Measurements from ENCODE around the gene IL17REL. TPM values are rescaled to one million over a fixed set of nuclear protein-coding genes. Genes with fewer than 3 reads are reported as not detected.

Gene IL17REL
- total RNA-seq, 1 donor from 2014 or later = not detected

- ATAC-seq = no peak
- intact Hi-C loops (cut with DNase I) = no loop called here
- DNase-seq (ENCODE audit: missing footprints) = peak; percentile 18
These were observed 36.0 kb downstream of the IL17REL start for GRCh38 chr22:49976439-49977175.

GRCh38 chr22:49975543-49976389 lies 36.8 kb downstream of the IL17REL start:
- peak; percentile 37 for DNase-seq (ENCODE audit: missing footprints)
- ATAC-seq = no peak
- intact Hi-C loops (cut with DNase I) = no loop called here

GRCh38 chr22:49973018-49973961 lies 39.3 kb downstream of the IL17REL start:
- intact Hi-C loops (cut with DNase I) = loop anchor here (5.0 kb wide), 1 partner anchor 41 kb away; no protein-coding TSS in a partner anchor
- DNase-seq (ENCODE audit: missing footprints) (no peak), ATAC-seq (no peak)

DNA sequence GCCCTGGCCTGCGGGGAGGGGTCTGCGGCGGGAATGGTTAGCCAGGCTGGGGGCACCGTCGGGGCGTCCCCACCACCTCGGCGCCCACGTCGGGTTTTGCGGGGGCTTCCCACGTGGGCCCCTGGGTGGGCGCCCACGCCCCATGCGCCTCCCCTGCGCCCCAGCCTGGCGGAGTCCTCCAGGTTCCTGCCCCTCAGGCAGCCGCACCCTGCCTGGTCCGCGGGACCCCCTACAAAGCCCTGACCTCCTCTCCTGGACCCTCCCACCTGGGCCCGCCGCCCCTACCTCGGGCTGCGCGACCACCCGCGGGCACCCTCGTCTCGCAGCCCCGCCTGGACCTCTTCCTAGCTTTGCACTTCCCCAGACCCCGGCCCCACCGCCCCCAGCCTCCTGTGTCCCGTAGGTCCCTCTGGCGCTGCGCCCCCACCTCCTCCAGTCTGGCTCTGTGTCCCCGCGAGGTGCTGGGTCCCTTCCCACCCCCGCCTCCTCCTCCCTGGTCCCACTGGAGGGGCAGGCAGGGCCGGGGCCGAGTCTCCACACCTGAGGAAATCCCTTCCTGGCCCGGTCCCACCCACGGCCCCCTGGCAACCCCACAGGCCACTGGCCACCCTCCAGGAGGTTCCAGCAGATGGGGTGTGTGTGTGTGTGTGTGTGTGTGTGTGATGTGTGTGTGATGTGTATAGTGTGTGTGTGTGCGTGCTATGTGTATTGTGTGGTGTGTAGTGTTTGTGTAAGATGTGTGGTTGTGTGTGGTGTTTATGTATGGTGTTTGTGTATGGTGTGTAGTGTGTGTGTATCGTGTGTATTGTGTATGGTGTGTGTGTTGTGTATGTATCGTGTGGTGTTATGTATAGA lies 40.2 kb downstream of the IL17REL start:
- DNase-seq (ENCODE audit: missing footprints) (peak; percentile 69), ATAC-seq (no peak)
- intact Hi-C loops (cut with DNase I) = loop anchor here (5.0 kb wide), 1 partner anchor 40 kb away; no protein-coding TSS in a partner anchor

- intact Hi-C loops (cut with DNase I) = loop anchor here (5.0 kb wide), 1 partner anchor 39 kb away; no protein-coding TSS in a partner anchor
- ATAC-seq (peak; percentile 81), DNase-seq (ENCODE audit: missing footprints) (peak; percentile 93)
These were observed 41.1 kb downstream of the IL17REL start for GRCh38 chr22:49971232-49972162.

DNA sequence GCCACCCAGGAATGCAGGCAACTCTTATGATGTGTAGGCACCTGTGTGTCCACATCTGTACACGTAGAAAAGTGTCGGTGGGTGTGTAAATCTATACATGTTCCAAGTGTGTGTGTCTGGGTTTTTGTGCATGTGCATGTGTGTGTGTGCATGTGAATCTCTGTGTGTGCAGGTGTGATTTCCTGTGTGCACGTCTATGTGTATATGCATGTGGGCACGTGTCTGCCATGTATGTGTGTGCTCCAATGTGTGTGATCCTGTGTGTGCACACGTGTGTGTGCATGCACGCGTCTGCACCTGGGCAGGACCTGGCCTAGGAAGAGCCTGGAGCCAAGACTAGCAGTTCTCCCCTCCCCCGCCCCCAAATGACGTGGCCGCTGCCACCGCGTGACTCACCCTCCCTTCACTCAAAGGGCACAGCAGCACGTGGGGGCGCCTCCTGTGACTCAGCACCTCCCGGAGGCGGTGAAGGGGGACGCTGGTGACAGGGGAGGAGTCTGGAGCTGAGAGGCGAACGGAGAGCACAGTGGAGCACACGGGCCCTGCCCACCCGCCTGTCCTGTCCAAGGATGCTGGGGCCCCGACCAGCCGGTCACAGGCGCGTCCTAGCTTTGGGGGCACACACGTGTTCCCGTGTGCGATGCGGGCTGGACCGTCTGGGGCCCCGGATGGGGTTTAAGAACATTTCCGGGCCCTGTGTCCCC lies 41.9 kb downstream of the IL17REL start:
- peak; percentile 96 for DNase-seq (ENCODE audit: missing footprints)
- peak; percentile 89 for ATAC-seq
- intact Hi-C loops (cut with DNase I) = loop anchor here (5.0 kb wide), 1 partner anchor 38 kb away; no protein-coding TSS in a partner anchor

DNA sequence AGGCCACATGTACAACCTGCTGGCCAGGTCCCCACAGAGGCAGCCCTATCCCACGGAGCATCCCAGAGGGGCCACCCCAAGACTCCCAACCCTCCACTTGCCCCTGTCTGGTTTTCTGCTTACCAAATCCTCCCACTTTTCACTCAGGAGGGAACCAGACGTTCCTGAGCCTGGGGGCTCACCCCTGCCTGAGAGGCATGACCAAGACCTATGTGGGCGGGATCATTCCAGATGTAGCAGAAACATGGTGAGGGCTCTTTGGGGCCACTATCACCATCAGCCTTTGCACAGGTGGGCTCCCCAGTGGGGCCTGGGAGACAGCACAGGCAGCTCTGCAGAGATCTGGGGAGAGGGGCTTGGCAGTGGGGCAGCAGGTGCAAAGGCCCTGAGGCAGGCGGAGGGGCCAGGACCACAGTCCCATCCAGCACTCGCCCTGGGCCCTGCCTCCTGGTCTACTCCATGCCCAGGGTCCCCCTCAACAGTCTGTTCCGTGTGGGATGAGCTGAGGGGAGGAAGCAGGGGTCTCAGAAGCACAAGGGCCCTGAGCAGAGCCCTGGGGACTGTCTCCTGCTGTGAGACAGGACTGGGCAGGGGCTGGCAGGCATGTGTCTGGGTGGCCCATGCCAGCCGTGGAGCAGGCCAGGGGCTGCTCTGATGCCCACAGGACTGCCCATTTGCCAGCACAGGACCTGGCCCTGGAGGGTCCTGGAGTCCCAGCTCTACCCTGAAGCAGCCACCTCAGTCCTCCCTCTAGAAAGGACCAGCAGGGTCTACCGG lies 42.6 kb downstream of the IL17REL start:
- no peak for ATAC-seq
- no peak for DNase-seq (ENCODE audit: missing footprints)
- intact Hi-C loops (cut with DNase I) = loop anchor here (5.0 kb wide), 1 partner anchor 38 kb away; no protein-coding TSS in a partner anchor

- DNase-seq (ENCODE audit: missing footprints) (no peak), ATAC-seq (no peak)
- intact Hi-C loops (cut with DNase I) = no loop called here
These were observed 43.5 kb downstream of the IL17REL start for GRCh38 chr22:49968831-49969661.

DNA sequence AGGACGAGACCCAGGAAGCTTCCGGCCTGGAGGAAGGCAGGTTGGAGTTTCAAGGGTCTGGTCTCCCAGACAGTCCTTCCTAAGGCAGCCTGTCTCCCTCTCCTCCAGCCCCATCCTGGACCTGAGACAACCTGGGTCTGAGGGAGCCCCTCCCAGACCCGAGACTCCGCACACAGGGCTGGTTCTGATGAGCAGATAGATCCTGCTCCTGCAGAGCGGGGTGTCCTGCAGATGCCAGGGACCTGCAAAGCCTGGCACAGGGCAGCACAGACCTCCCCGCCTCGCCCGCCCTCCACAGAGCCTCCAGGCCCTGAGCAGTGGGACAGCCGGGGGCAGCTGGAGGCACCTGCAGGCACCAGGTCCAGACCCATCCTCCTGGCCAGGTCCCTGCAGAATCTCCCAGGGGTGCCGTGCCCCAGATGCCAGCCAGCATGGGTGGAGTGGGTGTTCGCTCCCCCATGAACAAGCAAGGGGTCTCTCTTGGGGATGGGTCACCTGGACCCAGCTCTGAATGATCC lies 44.2 kb downstream of the IL17REL start:
- no peak for ATAC-seq
- DNase-seq (ENCODE audit: missing footprints) = no peak
- intact Hi-C loops (cut with DNase I) = no loop called here

DNA sequence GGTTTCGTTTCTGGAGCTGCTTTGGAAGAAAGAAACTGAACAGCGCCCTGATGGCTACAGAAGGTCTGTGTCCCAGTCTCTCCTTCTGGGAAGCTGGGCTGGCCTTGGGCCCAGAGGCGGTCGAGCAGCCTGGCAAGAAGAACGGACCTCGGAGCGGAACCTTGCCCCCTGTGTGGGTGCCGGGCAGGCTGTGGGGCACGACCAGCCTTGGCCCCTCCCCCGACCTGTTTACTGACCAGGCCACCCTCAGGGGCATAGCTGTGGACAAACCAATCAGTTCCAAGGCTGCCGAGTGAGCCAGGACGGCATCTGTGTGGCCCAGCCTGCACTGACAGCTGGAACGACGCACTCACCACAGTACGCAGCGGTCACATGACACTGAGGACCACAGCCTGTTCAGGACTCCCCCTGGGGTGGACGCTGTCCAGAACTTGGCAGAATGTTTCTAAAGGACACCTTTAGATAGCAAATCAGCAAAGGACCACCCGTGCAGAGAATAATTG lies 44.8 kb downstream of the IL17REL start:
- ATAC-seq (no peak), DNase-seq (ENCODE audit: missing footprints) (no peak)
- intact Hi-C loops (cut with DNase I) = no loop called here

GRCh38 chr22:49966774-49967705 lies 45.5 kb downstream of the IL17REL start:
- intact Hi-C loops (cut with DNase I) = no loop called here
- DNase-seq (ENCODE audit: missing footprints) (no peak), ATAC-seq (no peak)

GRCh38 chr22:49966041-49966773 lies 46.4 kb downstream of the IL17REL start:
- DNase-seq (ENCODE audit: missing footprints) (no peak), ATAC-seq (no peak)
- intact Hi-C loops (cut with DNase I) = no loop called here
